GM21447 (cell line): ENCODE measurements around the gene DPYSL5.

Experiments used
- ATAC-seq: cut with Tn5 transposase; IDR thresholded peaks from one replicate; pipeline ENCODE4 v1.9.1; 2021; ENCODE audit not compliant: unreplicated experiment

DPYSL5 gene

GRCh38 chr2:26898480-26899078 is 50.6 kb downstream of the DPYSL5 start:
- no peak for ATAC-seq

DNA sequence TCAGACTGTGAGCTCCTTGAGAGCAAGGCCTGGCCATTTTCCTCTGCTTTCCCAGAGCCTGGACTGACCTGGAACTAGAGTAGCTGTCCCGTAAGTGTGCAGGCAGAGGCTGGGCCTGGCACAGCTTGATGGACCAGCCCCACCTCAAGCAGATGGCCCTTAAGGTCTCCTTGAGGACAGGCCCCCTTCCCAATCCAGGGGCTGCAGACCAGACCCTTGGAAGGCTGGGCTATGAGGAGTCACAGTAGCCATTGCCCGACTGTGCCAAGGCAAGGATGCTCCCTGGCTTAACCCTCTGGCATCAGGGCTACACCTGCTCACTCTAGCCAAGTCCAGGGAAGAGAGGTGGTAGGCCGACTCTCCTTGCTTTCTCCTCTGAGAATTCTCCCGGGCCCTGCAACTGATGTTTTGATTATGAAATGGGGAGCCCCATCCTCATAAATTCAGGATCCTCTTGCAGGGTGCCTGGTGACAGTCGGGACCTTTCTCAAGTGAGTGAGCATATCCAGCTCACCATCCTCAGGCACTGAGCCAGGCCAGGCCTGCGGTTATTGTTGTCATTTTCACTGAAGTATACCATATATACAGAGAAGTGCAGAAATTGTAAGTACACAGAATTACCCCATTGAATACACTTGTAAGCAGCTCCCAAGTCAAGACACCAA is 51.7 kb downstream of the DPYSL5 start:
- no peak for ATAC-seq

DNA sequence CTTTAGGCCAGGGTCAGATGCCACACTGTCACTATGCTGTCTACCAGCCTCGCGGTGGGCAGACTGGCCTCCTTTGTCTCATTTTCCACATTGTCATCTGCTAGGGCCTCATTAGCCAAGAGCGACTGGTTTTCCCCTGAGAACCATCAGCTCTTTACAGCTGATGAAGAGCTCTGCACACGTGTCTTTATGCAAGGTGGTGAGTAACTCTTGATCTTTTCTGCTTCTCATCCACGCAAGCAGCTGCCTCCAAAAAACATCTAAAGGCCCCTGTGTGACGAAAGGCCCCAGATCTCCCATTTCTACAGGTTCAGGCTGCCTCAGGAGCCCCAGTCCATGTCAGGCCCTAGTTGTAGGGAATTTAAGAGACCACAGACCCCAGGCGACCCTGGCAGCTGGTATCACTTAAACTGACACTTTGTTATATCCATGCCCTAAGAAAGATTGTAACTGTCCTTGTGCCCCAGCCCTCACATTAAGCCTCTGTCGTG is 52.9 kb downstream of the DPYSL5 start:
- ATAC-seq: no peak

DNA sequence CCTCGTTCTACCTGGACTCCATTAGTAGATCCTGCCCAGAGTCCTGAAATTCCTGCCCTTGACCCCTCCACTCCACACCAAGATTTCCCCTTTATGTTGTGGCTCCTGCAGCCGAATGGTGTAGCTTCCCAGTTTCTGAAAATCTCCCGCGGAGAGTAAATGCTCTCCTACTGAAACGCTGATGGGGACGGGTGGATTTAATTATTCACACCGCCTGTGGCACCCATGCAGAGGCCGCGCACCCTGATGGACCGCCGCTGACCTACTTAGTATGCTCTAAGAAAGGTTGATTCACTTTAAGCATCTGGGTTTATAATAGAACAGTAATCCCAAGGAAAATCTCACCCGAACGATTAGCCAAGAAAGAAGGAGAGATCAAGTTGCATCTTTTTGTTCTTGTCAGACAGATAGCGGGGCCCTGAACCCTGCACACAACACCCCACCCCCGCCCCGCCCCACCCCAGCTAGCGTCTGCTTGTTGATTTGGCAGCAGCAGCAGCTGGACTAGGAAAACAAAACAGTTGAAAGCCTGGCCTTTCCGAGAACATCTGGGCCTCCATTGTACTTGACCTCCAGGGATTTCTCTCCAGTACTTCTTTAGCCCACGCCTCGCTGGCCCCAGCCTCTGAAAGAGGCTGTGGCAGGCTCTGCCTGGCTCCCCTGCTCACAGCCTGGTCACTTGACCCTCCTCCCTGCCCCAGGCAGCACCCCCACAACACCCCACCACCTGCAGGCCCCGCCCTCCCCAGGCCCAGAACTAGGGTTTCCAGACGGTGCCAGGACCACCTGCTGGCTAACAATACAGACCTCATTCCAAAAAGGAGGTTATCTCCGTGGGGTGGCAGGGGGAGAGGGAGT is 53.6 kb downstream of the DPYSL5 start:
- no peak for ATAC-seq

GRCh38 chr2:26903676-26904075 is 55.7 kb downstream of the DPYSL5 start:
- no peak for ATAC-seq

- peak; percentile 85 for ATAC-seq
Measured at GRCh38 chr2:26904839-26905238, 56.9 kb downstream of the DPYSL5 start.

- no peak for ATAC-seq
Measured at GRCh38 chr2:26905341-26906198, 57.6 kb downstream of the DPYSL5 start.

- ATAC-seq: no peak
Measured at GRCh38 chr2:26907416-26907815, 59.5 kb downstream of the DPYSL5 start.

GRCh38 chr2:26910176-26910575 is 62.2 kb downstream of the DPYSL5 start:
- no peak for ATAC-seq

DNA sequence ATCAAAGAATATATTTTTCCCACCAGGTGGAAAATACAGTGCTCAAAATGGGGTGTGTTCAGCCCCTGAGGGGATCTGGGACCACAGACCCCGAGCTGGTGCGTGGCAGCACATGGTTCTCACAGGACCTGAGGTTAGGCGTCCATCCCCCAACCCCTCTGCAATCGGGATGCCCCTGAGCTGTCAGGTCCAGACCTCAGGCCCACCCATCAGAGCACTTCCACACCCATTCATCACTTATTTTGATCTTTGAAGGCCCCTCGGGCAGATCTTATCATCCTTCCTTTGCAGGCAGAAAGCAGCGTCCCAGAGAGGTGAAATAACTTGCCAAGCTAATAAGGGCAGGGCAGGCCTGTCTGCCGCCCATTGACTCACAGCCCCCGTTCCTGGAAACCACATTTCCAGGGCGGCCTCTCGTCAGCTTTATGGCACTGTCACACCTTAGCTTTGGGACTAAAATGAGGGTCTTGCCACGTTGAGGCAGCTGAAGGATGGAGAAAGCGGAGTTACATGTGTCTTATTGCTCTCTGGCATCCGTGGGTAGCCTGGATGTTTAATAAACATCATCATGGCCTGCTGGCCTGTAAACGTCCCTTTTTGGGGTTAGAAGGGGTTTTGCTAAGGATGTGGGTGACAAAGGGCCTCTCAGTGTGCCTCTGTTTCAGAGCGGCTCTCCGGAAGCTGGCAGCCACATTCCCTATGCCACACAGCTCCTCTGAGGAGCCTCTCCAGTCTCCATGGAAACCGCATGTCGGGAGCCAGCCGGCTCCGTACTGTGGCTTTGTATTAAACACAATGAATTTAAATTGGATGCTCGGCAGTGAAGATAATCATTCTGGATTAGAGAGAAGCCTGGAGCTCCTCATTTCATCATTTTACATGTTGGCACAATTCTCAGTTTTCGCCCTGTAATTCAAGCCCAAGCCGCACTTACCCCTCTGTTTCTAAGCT is 64.3 kb downstream of the DPYSL5 start:
- ATAC-seq: no peak

GRCh38 chr2:26913606-26913998 is 65.7 kb downstream of the DPYSL5 start:
- no peak for ATAC-seq

- ATAC-seq: no peak
Measured at GRCh38 chr2:26913999-26914658, 66.2 kb downstream of the DPYSL5 start.

DNA sequence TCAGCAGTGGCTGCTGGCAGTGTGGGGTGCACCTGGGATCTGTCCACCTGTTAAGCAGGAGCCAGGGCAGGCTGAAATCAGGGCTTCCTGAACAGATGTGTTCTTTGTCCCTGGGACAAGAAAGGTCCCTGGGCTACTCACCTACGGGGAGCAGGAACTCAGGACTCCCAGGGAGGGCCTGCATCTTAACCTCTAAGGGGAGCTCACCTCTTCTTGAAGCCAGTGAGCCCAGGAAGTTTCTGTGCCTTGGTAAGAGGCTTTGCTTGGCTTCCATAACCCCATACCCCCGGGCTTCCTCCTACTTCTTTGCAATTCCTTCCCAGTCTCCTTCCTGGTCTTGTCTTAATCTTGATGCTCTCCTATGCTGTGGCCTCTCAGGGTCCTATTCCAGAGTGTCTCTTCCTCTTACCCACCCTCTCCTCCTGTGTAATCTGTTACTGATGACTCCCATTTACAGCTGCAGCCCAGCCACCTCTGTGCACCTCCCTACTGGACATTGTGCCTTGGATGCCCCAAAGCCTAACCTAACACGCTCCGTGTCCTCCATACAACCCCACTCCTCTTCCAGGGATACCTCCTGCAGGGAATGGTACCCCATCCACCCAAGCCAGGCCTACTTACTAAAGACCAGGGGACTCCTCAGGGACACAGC is 66.9 kb downstream of the DPYSL5 start:
- ATAC-seq: no peak

DNA sequence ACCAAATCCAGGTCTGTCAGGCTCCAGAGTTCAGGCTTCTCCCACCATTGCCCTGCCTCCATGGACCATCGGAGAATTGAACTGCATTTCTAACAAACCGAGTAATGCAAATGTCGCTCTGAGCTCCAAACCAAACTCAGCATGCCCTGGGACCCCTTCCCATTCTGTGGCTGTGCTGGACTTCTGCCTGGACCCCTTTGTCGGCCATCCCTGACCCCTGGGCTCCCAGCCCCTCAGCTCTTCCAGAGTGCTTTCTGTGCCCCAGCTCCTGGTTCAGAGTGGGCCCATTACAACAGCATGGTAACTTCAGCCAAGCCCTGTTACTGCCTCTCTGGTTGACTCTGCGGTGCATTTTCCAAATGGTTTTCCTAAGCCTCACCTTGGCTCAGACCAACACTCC is 67.4 kb downstream of the DPYSL5 start:
- ATAC-seq: no peak

DNA sequence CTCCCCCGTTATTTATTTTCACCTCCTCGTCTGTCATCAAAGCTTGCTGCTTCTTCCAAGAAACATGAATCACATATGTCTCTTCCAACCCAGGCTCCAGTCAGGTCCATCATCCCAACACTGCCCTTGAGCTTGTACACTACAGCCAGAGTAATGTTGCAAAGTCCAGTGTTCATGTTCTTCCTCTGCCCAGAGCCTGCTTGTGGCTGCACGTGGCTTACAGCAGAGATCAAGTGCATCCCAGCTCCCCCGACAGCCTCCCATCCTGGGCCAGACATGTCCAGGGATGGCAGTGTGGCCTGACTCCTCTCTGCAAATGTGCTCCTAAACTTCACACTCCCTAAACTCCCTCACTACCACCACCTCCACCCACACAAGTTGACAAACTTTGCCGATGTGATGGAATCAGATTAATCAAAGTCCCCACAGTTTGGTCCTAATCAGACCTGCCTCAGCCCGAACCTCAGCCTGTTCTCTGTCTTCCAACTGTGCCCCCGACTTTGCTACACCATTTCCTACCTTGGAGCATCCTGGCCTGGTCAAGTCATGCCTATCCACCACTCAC is 68.3 kb downstream of the DPYSL5 start:
- no peak for ATAC-seq

GRCh38 chr2:26917135-26917836 is 69.4 kb downstream of the DPYSL5 start:
- no peak for ATAC-seq

DNA sequence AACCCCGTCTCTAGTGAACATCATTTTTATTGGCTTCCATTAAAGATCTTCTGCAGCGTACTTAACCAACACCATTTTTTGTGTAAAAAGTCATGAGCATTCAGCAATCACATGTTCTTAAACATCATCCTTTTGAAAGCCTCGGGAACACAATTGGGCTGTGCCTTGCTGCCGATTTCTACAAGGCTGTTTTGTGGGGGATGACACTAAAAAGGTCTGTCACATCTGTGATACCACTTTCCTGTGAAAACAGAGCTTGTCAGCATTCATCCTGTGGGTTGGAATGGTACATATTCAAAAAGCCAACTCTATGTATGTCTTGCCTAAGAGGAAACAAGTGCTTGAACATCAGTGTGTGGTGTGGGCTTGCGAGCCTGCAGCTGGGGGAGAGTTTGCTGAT is 73.4 kb downstream of the DPYSL5 start:
- no peak for ATAC-seq
